Ishikawa (cell line): ENCODE measurements around the gene HOXC5.

ENCODE experiments used
- CEBPB ChIP-seq: IDR thresholded peaks from 2 replicates; pipeline ENCODE4 v1.6.1; 2012
- CREB1 ChIP-seq: IDR thresholded peaks from 2 replicates; pipeline ENCODE4 v1.6.1; 2012; ENCODE audit warnings: low read depth
- EGR1 ChIP-seq: IDR thresholded peaks from 2 replicates; pipeline ENCODE4 v1.6.1; 2012
- EP300 ChIP-seq: IDR thresholded peaks from 2 replicates; pipeline ENCODE4 v1.6.1; 2012; ENCODE audit warnings: borderline replicate concordance
- FOXM1 ChIP-seq: IDR thresholded peaks from 2 replicates; pipeline ENCODE4 v1.6.1; 2012; ENCODE audit warnings: low read depth, borderline replicate concordance
- NFIC ChIP-seq: IDR thresholded peaks from 2 replicates; pipeline ENCODE4 v1.6.1; 2012
- RAD21 ChIP-seq: IDR thresholded peaks from 2 replicates; pipeline ENCODE4 v1.6.1; 2012; ENCODE audit warnings: low read depth
- REST ChIP-seq: IDR thresholded peaks from 2 replicates; pipeline ENCODE4 v1.6.1; 2012; ENCODE audit warnings: low read depth, mild to moderate bottlenecking
- TAF1 ChIP-seq: IDR thresholded peaks from 2 replicates; pipeline ENCODE4 v1.6.1; 2012; ENCODE audit warnings: low read depth, mild to moderate bottlenecking
- TCF12 ChIP-seq: IDR thresholded peaks from 2 replicates; pipeline ENCODE4 v1.6.1; 2012; ENCODE audit warnings: low read depth
- TEAD4 ChIP-seq: IDR thresholded peaks from 2 replicates; pipeline ENCODE4 v1.6.1; 2012
- YY1 ChIP-seq: IDR thresholded peaks from 2 replicates; pipeline ENCODE4 v1.6.1; 2012; ENCODE audit warnings: low read depth
- ZBTB7A ChIP-seq: IDR thresholded peaks from 2 replicates; pipeline ENCODE4 v1.6.1; 2012; ENCODE audit warnings: low read depth
- TF ChIP-seq, protein P1 (sequence below): IDR thresholded peaks from 2 replicates; pipeline ENCODE4 v1.6.1; 2012
- TF ChIP-seq, protein P2 (sequence below): IDR thresholded peaks from 2 replicates; pipeline ENCODE4 v1.6.1; 2012

Gene HOXC5

GRCh38 chr12:53994009-53994263 lies 38.9 kb upstream of the HOXC5 start:
- TF ChIP-seq, protein P1, sequence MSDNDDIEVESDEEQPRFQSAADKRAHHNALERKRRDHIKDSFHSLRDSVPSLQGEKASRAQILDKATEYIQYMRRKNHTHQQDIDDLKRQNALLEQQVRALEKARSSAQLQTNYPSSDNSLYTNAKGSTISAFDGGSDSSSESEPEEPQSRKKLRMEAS, result no peak
- TF ChIP-seq RAD21 (no peak), CREB1 (no peak), CEBPB (no peak), TCF12 (no peak), FOXM1 (no peak), YY1 (no peak), EP300 (no peak), TAF1 (no peak), EGR1 (no peak), NFIC (no peak), TEAD4 (no peak), REST (no peak), ZBTB7A (no peak)
- TF ChIP-seq, protein P2, sequence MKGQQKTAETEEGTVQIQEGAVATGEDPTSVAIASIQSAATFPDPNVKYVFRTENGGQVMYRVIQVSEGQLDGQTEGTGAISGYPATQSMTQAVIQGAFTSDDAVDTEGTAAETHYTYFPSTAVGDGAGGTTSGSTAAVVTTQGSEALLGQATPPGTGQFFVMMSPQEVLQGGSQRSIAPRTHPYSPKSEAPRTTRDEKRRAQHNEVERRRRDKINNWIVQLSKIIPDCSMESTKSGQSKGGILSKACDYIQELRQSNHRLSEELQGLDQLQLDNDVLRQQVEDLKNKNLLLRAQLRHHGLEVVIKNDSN, result no peak

DNA sequence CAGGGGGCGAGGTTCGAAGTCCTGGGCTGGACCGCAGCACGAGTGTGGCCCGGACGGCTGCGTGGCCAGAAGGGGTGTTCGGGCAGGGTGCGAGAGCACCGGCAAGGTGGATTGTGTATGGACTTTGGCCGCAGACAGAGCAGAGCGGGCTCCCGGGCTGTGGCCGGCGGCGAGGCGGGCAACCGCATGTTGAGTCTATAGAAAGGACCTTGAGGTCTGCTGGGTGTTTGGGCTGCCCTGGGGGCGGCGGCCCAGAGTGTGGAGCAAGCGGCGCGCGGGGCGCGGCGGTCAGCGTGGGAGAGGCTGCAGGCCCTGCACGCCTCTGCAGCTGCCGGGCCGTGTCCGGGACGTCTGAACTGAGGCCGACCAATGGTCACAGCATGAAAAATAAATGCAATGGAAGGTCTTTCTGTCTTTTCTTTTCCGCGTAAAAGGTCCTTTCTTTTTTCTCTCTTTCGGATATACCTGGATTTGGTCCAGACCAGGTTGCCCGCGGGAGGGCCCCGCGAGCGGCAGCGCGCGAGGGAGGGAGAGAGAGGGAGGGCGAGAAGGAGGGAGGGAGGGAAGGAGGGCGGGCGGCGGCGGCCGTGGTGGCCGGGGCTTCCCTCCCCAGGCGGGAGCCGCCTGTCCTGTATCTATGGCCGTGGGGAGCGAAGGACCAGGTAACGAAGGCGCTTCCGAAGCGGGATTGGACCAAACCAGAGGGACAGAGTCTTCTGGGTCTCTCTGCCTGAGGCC lies 38.4 kb upstream of the HOXC5 start:
- TF ChIP-seq REST (no peak), EGR1 (no peak), RAD21 (no peak), FOXM1 (no peak), CEBPB (no peak), TEAD4 (no peak)
- TF ChIP-seq, protein P1, result no peak

GRCh38 chr12:53995002-53995377 lies 37.9 kb upstream of the HOXC5 start:
- TF ChIP-seq TEAD4 (no peak), CEBPB (no peak), ZBTB7A (0 out of 2 replicates have a peak, but pooled peaks have one; percentile 6)

- TF ChIP-seq ZBTB7A (peak; percentile 45; the same call in 1 of the 2 replicates), TEAD4 (0 out of 2 replicates have a peak, but pooled peaks have one; percentile 14), RAD21 (no peak)
These were observed 37.2 kb upstream of the HOXC5 start for GRCh38 chr12:53995378-53996239.

DNA sequence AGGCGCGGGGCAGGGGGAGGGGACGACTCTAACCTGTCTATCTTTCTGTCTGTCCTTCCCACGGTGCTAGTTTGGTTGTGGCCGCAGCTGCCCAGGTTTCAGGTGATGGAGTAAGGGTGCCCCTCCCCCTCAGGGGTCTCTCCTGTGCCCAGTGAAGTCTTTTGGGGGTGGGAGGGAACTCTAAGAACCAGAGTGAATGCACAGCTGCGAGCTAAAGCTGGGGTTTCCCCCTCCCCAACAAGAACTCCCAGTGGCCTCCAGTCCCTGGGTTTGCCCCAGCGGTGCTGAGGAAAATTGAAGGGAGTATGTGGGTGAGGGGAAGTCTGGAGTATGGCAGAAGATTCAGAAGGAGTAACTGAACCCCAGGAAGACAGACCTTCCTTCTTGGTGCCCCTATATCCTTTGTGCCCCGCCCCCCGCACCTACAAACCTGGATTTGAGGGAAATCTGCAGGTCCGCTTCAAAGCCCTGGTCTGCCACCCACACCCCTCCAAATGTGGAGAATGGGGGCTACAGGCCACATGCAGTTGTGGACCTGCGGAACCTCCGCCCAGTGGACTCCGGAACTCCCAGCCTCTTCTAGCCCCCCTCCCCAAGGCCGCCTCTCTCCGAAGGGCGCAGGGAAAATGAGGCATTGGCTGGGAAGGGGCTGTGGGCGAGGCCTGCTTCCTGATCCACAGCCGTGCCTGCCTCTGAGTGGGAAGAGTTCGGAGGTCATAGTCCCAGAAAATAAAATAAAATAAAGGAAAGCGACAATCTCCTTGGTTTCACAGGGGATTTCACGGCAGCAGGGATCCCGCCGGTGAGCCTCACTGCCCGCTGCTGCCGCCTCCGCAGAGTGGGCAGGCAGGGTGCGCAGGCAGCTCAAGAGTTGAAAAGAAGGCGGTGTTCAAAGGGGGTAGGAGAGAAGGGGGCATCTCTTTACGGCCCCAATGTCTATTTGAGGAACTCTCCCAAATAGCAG lies 36.3 kb upstream of the HOXC5 start:
- TF ChIP-seq RAD21 (no peak), ZBTB7A (no peak), REST (no peak), TEAD4 (no peak), FOXM1 (no peak), EP300 (no peak), CREB1 (no peak), CEBPB (no peak), TCF12 (no peak), EGR1 (no peak), TAF1 (no peak), NFIC (no peak), YY1 (no peak)
- TF ChIP-seq, protein P2, result no peak
- TF ChIP-seq, protein P1, result no peak
